ENCODE results near the gene WDSUB1.

The WDSUB1 gene

GRCh38 chr2:159270744-159271379, 15.6 kb downstream of the WDSUB1 start:
- DNase-seq (ENCODE audit: low read depth), result no peak
- H3K4me3 ChIP-seq (ENCODE audit: low read depth, low read length), result no peak overlapping the region

DNA sequence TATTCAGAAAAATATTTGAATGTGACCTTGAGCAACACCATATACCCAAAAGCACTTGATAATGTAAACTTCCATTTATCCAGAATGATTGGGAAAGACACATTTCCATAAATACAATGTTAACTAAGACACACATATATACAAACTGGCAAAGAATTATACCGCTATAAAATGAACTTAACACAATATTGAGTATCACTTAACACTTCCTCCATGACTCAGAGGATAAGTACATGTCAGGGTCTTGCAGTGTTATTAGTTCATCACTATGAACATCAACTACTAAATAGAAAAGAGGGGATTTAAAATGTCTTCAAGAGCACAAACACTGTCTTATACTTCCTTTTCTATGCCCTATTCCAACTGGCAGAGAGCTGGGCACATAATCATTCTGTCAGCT, 18.6 kb downstream of the WDSUB1 start:
- no peak overlapping the region for H3K4me3 ChIP-seq (ENCODE audit: low read depth, low read length)
- DNase-seq (ENCODE audit: low read depth), result no peak

DNA sequence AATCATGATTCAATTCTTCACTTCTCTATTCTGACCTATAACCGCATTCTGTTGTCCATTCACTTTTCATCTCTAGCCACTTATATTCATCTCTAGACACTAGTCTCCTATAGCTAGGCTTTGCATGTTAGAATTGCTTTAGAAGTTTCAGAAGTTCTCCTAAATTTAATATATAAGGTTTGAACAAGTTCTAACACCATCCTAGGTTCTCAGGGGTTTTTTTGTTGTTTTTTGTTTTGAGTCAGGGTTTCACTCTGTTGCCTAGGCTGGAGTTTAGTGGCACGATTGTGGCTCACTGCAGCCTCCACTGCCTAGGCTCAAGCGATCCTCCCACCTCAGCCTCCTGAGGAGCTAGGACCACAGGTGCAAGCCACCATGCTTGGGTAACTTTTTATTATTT, 19.9 kb downstream of the WDSUB1 start:
- no peak overlapping the region for H3K4me3 ChIP-seq (ENCODE audit: low read depth, low read length)
- no peak for DNase-seq (ENCODE audit: low read depth)

GRCh38 chr2:159265171-159265576, 21.3 kb downstream of the WDSUB1 start:
- no peak for DNase-seq (ENCODE audit: low read depth)
- no peak overlapping the region for H3K4me3 ChIP-seq (ENCODE audit: low read depth, low read length)

DNA sequence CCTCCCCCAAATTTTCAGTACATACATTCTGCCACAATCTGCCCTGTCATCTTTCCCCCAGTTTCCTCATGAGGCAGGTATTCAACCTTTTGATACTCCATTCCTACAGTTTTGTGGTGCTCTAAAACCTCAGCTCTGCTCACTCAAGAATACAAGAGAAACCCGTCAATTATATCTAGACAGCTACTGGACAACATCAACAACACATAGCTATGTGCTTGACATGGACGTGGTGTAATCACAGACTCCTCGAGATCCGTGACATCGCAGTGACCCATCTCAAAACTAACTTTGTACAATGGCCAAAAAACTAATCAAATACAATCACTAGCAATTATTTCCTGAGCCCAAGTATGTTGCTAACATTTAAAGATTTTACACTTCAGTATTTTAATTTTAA, 23.6 kb downstream of the WDSUB1 start:
- DNase-seq (ENCODE audit: low read depth), result no peak
- no peak overlapping the region for H3K4me3 ChIP-seq (ENCODE audit: low read depth, low read length)

- H3K4me3 ChIP-seq (ENCODE audit: low read depth, low read length), result no peak overlapping the region
- DNase-seq (ENCODE audit: low read depth), result no peak
Observed at GRCh38 chr2:159262226-159262625, 24.3 kb downstream of the WDSUB1 start.

- no peak for DNase-seq (ENCODE audit: low read depth)
- H3K4me3 ChIP-seq (ENCODE audit: low read depth, low read length), result no peak overlapping the region
Observed at GRCh38 chr2:159256159-159256558, 30.3 kb downstream of the WDSUB1 start.

GRCh38 chr2:159252905-159253304, 33.6 kb downstream of the WDSUB1 start:
- DNase-seq (ENCODE audit: low read depth), result no peak
- H3K4me3 ChIP-seq (ENCODE audit: low read depth, low read length), result no peak overlapping the region

DNA sequence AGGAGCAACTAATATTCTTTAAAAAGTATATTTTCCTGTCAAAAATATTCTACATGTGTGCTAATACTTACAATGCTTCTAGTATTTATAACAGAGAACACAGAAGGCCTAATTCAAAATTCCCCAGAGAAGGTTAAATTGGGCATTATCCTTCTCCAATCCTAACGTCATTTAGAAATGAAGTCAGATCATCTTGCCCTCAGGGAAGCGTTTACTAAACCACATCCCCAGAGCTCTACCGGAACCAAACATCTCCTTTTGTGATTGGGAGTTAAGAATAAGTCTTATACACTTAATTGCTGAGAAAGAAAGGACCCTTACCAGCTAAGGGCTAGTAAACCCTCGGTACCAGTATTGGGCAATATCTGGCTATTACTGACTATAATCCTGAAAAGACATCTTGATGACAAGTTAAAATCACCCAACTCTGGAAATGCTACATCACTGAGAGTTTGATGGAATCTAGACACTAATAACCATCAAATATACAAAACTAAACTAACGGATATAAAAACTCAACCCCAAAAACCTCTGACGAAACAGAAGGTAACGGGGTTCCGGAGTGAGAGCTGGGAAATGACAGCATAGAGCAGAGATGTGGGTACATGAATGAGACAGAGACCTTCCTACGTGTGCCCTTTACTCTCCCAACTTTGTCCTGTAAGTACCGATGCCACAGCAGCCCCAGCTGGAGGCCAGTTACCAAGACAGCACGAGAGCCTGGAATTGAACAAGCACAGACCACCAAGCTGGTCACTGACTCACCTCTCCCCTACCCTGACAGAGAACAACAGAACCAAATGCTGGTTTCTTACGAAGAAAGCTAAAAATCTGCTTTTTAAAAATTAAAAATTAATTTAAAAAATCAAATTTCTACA, 35.0 kb downstream of the WDSUB1 start:
- no peak for DNase-seq (ENCODE audit: low read depth)
- H3K4me3 ChIP-seq (ENCODE audit: low read depth, low read length), result no peak overlapping the region

DNA sequence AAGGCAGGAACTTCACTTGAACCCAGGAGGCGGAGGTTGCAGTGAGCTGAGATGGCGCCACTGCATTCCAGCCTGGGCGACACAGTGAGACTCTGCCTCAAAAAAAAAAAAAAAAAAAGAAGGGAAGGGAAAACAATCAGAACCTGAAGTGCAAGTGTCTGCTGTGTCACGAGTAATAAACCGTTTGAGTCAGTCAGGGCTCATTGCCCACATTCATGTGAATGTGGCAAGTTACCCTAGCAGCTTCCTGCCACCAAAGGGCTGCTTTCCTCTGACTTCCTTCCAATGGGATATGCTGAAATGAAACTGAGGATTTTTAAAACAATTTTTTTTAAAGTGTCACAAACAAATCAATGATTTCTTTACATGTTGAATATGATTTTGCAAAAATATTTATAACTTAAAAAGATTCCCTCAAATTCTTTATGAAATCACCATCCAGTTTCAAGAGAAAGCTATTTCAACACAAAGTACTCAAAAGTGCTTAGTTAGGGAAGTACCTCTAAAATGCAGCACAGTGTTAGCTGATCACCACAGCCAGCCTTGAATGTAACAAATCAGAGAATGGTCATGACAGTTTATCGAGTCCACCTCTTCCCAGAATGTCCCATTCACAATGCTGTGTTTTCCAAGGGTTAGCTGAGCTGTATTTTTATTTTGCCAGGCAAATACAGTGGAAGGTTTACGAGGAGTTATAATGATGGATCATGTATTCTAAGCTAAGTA, 36.4 kb downstream of the WDSUB1 start:
- no peak overlapping the region for H3K4me3 ChIP-seq (ENCODE audit: low read depth, low read length)
- no peak for DNase-seq (ENCODE audit: low read depth)

DNA sequence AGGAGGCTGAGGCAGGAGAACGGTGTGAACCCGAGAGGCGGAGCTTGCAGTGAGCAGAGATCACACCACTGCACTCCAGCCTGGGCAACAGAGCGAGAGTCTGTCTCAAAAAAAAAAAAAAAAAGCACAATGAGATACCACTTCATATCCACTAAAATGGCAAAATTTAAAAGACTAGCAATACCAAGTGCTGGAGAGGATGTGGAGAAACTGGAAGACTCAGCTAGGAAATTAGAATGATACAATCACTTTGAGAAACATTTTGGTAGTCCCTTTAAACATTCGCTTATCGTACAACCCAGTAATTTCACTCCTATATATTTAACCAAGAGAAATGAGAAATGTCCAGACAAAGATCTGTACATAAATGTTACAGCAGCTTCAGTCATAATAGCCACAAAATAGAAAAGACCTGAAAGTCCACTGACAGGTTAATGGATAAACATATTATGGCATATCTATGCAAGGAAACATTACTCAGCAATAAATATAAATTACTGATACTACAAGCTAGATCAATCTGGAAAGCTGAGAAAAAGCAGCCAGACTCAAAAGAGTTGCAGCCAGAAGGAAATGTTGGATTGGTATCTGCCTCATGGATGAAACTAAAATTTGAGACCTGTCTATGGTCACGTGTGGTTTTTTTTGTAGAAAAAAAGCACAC, 40.0 kb downstream of the WDSUB1 start:
- H3K4me3 ChIP-seq (ENCODE audit: low read depth, low read length), result no peak overlapping the region
- DNase-seq (ENCODE audit: low read depth), result no peak

DNA sequence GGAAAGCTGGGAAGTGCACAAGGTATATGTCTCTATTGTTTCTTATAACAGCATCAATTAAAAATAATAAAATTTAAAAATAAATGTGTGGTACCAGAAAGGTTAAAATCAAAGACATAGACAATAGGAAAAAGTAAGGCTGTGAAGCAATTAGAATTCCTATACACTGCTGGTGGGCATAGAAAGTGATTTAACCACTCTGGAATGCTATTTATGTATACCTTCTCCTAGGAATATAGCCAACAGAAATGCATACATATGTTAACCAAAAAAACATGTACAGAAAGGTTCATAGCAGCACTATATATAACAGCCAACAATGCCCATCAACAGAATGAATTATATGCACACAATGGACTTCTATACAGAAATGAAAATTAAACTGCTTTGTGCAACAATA, 43.0 kb downstream of the WDSUB1 start:
- H3K4me3 ChIP-seq (ENCODE audit: low read depth, low read length), result no peak overlapping the region
- no peak for DNase-seq (ENCODE audit: low read depth)

DNA sequence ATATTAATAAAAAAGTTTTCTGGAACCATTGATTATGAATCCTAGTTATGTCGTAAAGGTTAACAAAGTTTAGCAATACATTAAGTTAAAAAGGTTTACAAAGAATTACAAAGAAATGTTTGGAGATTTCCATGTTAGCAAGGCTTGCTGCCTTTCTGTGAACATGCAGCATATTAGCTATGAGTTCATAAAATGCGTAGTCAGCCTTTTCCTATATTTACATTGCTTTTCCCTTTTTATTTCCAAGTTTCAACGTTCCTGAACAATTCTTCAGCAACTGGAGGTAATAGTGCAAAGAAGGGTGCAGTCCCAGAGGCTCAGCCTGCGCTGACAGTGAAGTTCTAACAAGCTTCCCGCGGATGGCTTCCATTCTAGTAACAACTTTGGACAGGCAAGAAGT, 51.6 kb downstream of the WDSUB1 start:
- no peak overlapping the region for H3K4me3 ChIP-seq (ENCODE audit: low read depth, low read length)
- no peak for DNase-seq (ENCODE audit: low read depth)

DNA sequence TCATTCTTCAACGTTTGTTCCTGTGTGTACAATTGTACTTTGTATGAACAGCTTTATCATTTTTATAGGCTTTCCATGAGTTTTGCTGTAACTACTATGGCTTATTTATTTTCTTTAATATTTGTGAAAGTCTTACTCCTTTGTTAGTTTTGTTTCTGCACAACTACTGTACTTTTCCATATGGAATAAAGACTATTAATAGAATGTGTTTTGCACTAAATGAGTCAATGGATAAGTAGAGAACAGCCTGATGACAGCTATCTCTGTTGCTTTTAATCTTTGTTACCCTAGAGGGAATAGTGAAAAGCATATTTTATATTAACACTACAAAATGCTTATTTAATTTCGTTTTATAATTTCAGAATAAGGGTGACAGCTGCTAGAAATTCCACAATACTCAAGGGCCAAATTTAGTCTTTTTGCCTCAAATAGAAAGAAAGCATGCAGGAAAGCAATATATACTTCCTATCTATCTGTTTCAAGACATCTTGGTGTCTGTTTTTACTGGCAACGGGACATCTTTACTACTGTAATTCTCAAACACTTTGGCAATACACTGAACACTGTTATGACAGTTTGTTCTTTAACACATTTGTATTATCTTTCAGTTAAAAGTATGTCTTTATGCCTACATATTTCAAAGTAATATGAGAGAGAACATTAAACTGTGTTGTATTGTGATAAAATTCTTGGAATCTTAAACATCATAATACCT, 53.9 kb downstream of the WDSUB1 start:
- no peak for DNase-seq (ENCODE audit: low read depth)
- H3K4me3 ChIP-seq (ENCODE audit: low read depth, low read length), result no peak overlapping the region

- DNase-seq (ENCODE audit: low read depth), result no peak
- H3K4me3 ChIP-seq (ENCODE audit: low read depth, low read length), result no peak overlapping the region
Observed at GRCh38 chr2:159230145-159230877, 56.2 kb downstream of the WDSUB1 start.

- no peak for DNase-seq (ENCODE audit: low read depth)
- no peak overlapping the region for H3K4me3 ChIP-seq (ENCODE audit: low read depth, low read length)
Observed at GRCh38 chr2:159229476-159230144, 56.9 kb downstream of the WDSUB1 start.

DNA sequence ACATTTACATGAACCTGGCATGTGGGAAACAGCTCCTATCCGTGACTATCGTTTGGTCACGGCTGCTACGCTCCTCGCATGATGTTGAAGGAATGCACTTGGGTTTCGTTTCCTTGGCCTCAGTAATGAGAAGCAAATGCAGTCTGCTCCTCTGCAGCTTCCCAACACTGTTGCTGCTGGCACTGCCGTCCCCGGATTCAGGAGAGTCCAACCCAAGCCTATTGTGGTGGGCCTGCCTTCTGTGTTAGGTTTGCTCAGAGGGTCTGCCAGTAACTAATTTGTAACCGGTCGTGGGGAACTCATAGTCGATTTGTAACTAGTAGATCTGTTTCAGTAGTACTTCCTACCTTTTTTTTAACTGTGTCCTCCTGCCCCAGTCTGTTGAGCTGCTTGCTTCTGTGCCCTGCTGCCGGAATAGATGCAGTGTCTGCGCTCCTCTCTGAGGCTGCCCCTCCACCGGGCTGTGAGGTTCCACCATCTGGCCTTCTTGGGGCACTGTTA, 58.4 kb downstream of the WDSUB1 start:
- H3K4me3 ChIP-seq (ENCODE audit: low read depth, low read length), result no peak overlapping the region
- DNase-seq (ENCODE audit: low read depth), result no peak

- no peak for DNase-seq (ENCODE audit: low read depth)
- no peak overlapping the region for H3K4me3 ChIP-seq (ENCODE audit: low read depth, low read length)
Observed at GRCh38 chr2:159227467-159227866, 59.0 kb downstream of the WDSUB1 start.
